Keratinocyte (primary cell): ENCODE data around the gene ZNF195. TPM values are rescaled to one million over a fixed set of nuclear protein-coding genes. Genes with fewer than 3 reads are reported as not detected.

Source experiments
- DNase-seq: peaks from one replicate; pipeline ENCODE4 v3.0.0-alpha.2; 2011; ENCODE audit warnings: low read depth, missing footprints, low spot score
- FAIRE-seq: peaks from 2 replicates; lab custom pipeline; 2011; peaks lifted over from hg19 to GRCh38; lab: Jason Lieb, UNC
- H2AFZ ChIP-seq: 2 replicates; pipeline ENCODE4 v1.6.0; 2012; ENCODE audit warnings: low read length, control low read depth, inconsistent platforms; ENCODE audit not compliant: control insufficient read depth
- H3K27ac ChIP-seq: 2 replicates; pipeline ENCODE4 v1.5.1; 2011; ENCODE audit warnings: low read length; ENCODE audit not compliant: control insufficient read depth, insufficient read depth
- H3K27me3 ChIP-seq: 3 replicates; pipeline ENCODE4 v1.6.0; 2011; ENCODE audit warnings: low read length; ENCODE audit not compliant: control insufficient read depth, insufficient read depth; ENCODE audit errors: extremely low read depth
- H3K36me3 ChIP-seq, 2 experiments: 2 replicates in 1 of 2; 3 replicates in 1 of 2; pipeline ENCODE4 v1.5.1; 2011; ENCODE audit warnings: low read length in 2 of 2, mild to moderate bottlenecking in 1 of 2; ENCODE audit not compliant: control insufficient read depth in 2 of 2, insufficient read depth in 2 of 2; ENCODE audit errors: extremely low read depth in 1 of 2
- H3K4me1 ChIP-seq: 3 replicates; pipeline ENCODE4 v1.5.1; 2011; ENCODE audit warnings: low read length; ENCODE audit not compliant: control insufficient read depth, insufficient read depth; ENCODE audit errors: extremely low read depth
- H3K4me2 ChIP-seq: 3 replicates; pipeline ENCODE4 v1.6.0; 2011; ENCODE audit warnings: low read depth, low read length; ENCODE audit not compliant: control insufficient read depth, insufficient read depth; ENCODE audit errors: extremely low read depth
- H3K4me3 ChIP-seq, 3 experiments: fragments of 200-600 bp in 1 of 3; sonication (generic) in 1 of 3; 2 replicates in 2 of 3; 3 replicates in 1 of 3; pipeline ENCODE4 v1.5.1; 2011 to 2016; ENCODE audit warnings: low read length in 3 of 3, mild to moderate bottlenecking in 3 of 3, control low read depth in 2 of 3, inconsistent platforms in 1 of 3, low read depth in 1 of 3, mixed read lengths in 1 of 3, mixed run types in 1 of 3, moderate library complexity in 1 of 3; ENCODE audit not compliant: control insufficient read depth in 2 of 3, insufficient read depth in 2 of 3; ENCODE audit errors: extremely low read depth in 1 of 3
- H3K79me2 ChIP-seq: 2 replicates; pipeline ENCODE4 v1.6.0; 2012; ENCODE audit warnings: low read length; ENCODE audit not compliant: control insufficient read depth, insufficient read depth
- H3K9ac ChIP-seq: 3 replicates; pipeline ENCODE4 v1.6.0; 2011; ENCODE audit warnings: low read length; ENCODE audit not compliant: control insufficient read depth, insufficient read depth; ENCODE audit errors: extremely low read depth
- H3K9me1 ChIP-seq: 3 replicates; pipeline ENCODE4 v1.6.0; 2011; ENCODE audit warnings: low read length; ENCODE audit not compliant: control insufficient read depth, insufficient read depth; ENCODE audit errors: extremely low read depth
- H3K9me3 ChIP-seq: 2 replicates; pipeline ENCODE4 v1.5.1; 2012; ENCODE audit warnings: low read depth, low read length; ENCODE audit not compliant: control insufficient read depth
- H4K20me1 ChIP-seq: 3 replicates; pipeline ENCODE4 v1.6.0; 2011; ENCODE audit warnings: low read length; ENCODE audit not compliant: control insufficient read depth, insufficient read depth; ENCODE audit errors: extremely low read depth
- EZH2 ChIP-seq: IDR thresholded peaks from one replicate; pipeline ENCODE4 v1.6.1; 2012; ENCODE audit warnings: inconsistent platforms, mild to moderate bottlenecking, low read length, moderate library complexity
- dilution Hi-C: fragments of 300-500 bp; cut with MboI; formaldehyde crosslinking; loops from one replicate; pipeline ENCODE4 v1.7.0; 2020; ENCODE audit warnings: low sequenced_read_pairs; ENCODE audit not compliant: extremely low pct_ligation_motif_present
- polyA plus RNA-seq, 5 experiments: library from polyadenylated mRNA; depleted of rRNA in 3 of 5; stranded (reverse) in 3 of 5; stranded (forward) in 1 of 5; unstranded in 1 of 5; fragments of >200 nt; gene quantifications; 1 replicate in 1 of 5; 2 replicates in 3 of 5; 3 replicates in 1 of 5; pipeline versions ENCODE4 v1.2.1 to v1.2.3, GENCODE V29; 2011 to 2012; ENCODE audit warnings: missing spikeins in 2 of 5, low read depth in 1 of 5, low replicate concordance in 1 of 5
- TF ChIP-seq, protein P1 (sequence below), 3 experiments: IDR thresholded peaks in 1 of 3; conservative IDR thresholded peaks in 1 of 3; optimal IDR thresholded peaks in 1 of 3; 2 replicates in 2 of 3; 3 replicates in 1 of 3; pipeline versions ENCODE3 to v1.5.1; 2011; ENCODE audit warnings: low read length in 3 of 3, mild to moderate bottlenecking in 3 of 3, moderate library complexity in 2 of 3, control low read depth in 1 of 3, inconsistent platforms in 1 of 3; ENCODE audit not compliant: insufficient read depth in 2 of 3; ENCODE audit errors: extremely low read depth in 1 of 3

Gene ZNF195
- polyA plus RNA-seq, 1 donor (not counting 4 experiments of a cell fraction or from before 2014, with no cell fraction given): 27.4 TPM

DNA sequence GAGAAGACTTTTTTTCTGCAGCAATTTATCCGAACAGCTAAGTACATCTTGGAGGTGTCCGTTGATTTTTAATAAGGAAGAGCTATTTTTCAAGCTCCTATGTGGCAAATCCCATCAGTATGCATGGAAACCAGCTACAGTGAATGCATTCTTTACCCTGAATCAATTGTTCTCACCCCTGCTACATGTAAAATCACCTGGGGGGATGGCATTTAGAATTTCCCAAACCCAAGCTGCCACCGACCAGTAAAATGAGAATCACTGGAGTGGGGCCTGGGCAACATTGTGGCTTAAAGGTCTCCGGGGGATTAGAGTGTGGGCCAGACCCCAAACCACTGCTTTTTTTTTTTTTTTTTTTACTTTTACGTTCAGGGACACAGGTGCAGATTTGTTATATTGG is 2.8 kb upstream of the ZNF195 start:
- Histone ChIP-seq H3K27ac (no peak overlapping the region), H3K79me2 (peaks cover 21% of the 10 kb centered on the region), H3K4me1 (peaks cover 2% of the 10 kb centered on the region), H3K9ac (no peak overlapping the region), H3K4me2 (no peak overlapping the region), H2AFZ (no peak overlapping the region), H4K20me1 (no peaks in the 10 kb centered on the region), H3K4me3 (no peak overlapping the region), H3K9me1 (no peaks in the 10 kb centered on the region), H3K27me3 (no peaks in the 10 kb centered on the region), H3K36me3 (peaks cover 2 to 6% of the 10 kb centered on the region in 2 experiments), H3K9me3 (no peaks in the 10 kb centered on the region)
- TF ChIP-seq EZH2: no peak
- TF ChIP-seq, protein P1, sequence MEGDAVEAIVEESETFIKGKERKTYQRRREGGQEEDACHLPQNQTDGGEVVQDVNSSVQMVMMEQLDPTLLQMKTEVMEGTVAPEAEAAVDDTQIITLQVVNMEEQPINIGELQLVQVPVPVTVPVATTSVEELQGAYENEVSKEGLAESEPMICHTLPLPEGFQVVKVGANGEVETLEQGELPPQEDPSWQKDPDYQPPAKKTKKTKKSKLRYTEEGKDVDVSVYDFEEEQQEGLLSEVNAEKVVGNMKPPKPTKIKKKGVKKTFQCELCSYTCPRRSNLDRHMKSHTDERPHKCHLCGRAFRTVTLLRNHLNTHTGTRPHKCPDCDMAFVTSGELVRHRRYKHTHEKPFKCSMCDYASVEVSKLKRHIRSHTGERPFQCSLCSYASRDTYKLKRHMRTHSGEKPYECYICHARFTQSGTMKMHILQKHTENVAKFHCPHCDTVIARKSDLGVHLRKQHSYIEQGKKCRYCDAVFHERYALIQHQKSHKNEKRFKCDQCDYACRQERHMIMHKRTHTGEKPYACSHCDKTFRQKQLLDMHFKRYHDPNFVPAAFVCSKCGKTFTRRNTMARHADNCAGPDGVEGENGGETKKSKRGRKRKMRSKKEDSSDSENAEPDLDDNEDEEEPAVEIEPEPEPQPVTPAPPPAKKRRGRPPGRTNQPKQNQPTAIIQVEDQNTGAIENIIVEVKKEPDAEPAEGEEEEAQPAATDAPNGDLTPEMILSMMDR (optimal IDR thresholded peaks at IDR 0.05 in 1 of 3, IDR thresholded peaks at IDR 0.05 in 1 of 3, conservative IDR thresholded peaks at IDR 0.05 in 1 of 3; ENCODE audit: extremely low read depth in 1 of 3, insufficient read depth in 2 of 3, low read length in 3 of 3): no peak
- dilution Hi-C loops: no loop called here
- DNase-seq: no peak
- FAIRE-seq: no peak

DNA sequence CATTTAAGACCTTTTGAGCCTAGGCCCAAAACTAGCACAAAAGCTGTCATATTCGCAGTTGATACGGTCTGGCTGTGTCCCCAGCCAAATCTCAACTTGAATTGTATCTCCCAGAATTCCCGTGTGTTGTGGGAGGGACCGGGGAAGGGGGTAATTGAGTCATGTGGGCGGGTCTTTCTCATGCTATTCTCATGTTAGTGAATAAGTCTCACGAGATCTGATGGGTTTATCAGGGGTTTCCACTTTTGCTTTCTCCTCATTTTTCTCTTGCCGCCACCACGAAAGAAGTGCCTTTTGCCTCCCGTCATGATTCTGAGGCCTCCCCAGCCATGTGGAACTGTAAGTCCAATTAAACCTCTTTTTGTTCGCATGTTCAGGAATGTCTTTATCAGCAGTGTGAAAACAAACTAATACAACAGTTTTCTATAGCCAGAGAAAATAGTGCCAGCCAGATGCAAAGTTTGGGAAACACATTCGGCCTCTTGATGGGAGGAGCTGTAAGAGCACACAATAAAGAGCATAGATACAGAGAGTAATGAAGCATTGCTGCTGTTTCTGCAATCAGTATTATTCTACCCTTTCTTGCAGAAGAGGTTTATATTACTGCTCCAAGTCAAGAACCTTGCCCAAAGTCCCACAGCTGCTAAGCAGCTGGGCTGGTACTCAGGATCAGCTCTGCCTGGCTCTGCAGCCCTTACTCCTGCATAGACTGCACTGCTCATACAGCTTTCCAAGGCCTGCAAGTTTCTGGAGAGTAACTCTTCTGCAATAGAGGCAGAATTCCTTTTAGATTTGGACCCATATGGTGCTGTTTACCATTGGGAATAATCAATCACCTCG is 2.0 kb upstream of the ZNF195 start:
- H3K27ac ChIP-seq: no peak overlapping the region
- H3K9ac ChIP-seq: no peak overlapping the region
- DNase-seq (no peak), FAIRE-seq (no peak)
- no peaks in the 10 kb centered on the region for H4K20me1 ChIP-seq
- H3K9me3 ChIP-seq: no peaks in the 10 kb centered on the region
- no peak overlapping the region for H3K4me2 ChIP-seq
- dilution Hi-C loops: no loop called here
- peaks cover 8% of the 10 kb centered on the region for H3K4me1 ChIP-seq
- TF ChIP-seq, protein P1 (optimal IDR thresholded peaks at IDR 0.05 in 1 of 3, IDR thresholded peaks at IDR 0.05 in 1 of 3, conservative IDR thresholded peaks at IDR 0.05 in 1 of 3; ENCODE audit: extremely low read depth in 1 of 3, insufficient read depth in 2 of 3, low read length in 3 of 3): no peak
- TF ChIP-seq EZH2: no peak
- no peak overlapping the region for H2AFZ ChIP-seq
- peaks cover 28% of the 10 kb centered on the region for H3K79me2 ChIP-seq
- no peaks in the 10 kb centered on the region for H3K9me1 ChIP-seq
- H3K36me3 ChIP-seq: peaks cover 3 to 9% of the 10 kb centered on the region in 2 experiments
- H3K27me3 ChIP-seq: no peaks in the 10 kb centered on the region
- H3K4me3 ChIP-seq: no peak overlapping the region
